GM19240 (cell line): ENCODE measurements around the gene UGGT1.

Source experiments
- DNase-seq: peaks from one replicate; pipeline ENCODE4 v3.0.0; 2011; ENCODE audit warnings: low spot score; ENCODE audit not compliant: insufficient read length

Gene UGGT1

DNA sequence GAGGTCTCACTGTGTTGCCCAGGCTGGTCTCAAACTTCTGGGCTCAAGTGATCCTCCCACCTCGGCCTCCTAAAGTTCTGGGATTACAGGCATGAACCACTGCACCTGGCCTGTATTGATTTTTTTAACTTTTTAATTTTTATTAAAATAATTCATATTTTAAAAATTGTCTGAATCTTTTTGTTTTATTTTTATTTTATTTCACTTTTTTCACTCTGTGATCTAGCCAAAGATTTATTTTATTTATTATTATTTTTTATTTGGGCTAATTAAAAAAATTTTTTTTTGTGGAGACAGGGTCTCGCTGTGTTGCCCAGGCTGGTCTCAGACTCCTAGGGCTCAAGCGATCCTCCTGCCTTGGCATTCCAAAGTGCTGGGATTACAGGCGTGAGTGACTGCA lies 14.1 kb downstream of the UGGT1 start:
- no peak for DNase-seq

DNA sequence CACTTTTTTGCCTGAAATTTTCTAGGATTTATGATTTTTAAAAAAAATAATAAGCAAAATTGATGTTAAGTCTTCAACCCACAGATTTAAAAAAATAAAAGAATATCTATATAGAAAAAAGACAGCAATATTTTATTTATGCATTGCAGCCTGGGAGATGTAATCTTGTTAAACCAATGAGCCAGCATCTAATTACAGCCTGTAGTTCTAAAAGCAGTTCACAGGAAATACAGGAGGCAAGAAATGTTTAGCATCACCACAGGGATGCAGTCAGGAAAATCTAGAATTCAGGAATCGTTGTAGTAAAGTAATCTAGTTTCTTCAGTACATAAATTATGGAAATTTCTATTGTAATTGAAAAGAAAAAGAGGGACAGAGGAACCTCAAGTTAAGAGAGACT lies 17.2 kb downstream of the UGGT1 start:
- DNase-seq: no peak

DNA sequence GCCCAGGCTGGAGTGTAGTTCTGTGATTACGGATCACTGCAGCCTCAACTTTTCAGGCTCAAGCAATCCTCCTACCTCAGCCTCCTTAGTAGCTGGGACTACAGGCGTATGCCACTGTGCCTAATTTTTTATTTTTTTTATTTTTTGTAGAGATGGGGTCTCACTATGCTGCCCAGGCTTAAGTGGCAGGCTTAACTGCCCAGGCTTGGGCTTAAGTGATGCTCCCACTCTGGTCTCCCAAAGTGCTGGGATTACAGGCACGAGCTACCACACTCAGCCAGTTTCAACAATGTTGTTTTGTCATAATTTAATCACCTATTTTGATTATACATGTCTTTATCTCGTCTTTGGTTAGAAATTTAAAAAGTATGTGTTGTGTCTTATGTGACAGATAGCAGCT lies 18.2 kb downstream of the UGGT1 start:
- no peak for DNase-seq

- no peak for DNase-seq
These were observed 25.1 kb downstream of the UGGT1 start for GRCh38 chr2:128115921-128116623.

DNA sequence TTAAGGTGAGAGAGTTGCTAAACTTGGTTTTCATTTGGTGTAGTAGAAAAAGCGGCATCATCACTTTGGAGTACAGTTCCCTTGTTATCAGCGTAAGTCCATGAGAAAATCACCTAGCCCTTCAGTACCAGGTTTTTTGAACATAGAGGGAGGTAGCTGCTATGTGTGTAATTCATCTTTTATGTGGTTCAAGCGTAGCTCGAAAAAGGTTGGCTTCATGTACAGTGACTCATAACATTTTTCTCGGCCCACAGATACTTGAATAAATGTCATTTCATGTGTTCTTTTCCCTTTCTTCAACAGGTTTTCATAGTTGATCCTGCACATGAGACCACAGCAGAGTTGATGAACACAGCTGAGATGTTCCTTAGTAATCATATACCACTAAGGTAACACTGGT lies 43.6 kb downstream of the UGGT1 start:
- DNase-seq: no peak

DNA sequence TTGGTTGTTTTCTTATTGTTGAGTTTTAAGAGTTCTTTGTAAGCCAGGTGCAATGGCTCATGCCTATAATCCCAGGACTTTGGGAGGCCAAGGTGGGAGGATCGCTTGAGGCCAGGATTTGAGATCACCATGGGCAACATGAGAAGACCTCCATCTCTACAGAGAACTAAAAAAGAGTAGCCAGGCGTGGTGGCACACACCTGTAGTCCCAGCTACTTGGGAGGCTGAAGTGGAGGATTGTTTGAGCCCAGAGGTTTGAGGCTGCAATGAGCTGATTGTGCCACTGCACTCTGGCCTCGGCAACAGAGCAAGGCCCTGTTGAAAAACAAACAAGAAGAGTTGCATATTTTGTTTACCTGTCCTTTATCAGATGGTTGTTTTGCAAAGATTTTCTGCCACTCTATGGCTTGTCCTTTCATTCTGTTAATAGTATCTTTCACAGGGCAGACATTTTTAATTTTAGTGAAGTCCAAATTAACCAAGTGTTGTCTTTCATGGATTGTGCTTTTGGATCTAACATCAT lies 46.2 kb downstream of the UGGT1 start:
- no peak for DNase-seq

DNA sequence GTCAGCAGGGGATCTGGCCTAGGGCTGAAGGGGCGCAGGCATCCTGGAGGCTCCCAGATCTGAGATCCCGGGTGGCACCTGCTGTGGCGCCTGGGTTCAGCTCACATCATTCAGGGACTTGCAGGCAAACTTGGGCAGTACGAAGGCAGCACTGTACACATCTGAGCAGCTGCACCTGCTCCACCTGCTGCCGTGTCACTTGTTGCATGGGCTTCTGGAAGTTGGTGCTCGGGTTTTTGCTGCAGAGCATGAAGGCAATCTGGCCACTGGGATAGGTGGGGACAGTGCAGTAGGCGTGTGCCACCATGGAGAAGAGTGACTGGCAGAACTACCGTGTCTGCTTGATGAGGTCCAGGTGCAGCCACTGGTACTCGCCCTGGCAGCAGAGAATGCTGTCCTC lies 48.6 kb downstream of the UGGT1 start:
- DNase-seq: no peak

GRCh38 chr2:128145651-128146050 lies 54.7 kb downstream of the UGGT1 start:
- no peak for DNase-seq

GRCh38 chr2:128153786-128154185 lies 62.8 kb downstream of the UGGT1 start:
- DNase-seq: no peak

GRCh38 chr2:128154225-128154624 lies 63.2 kb downstream of the UGGT1 start:
- no peak for DNase-seq

DNA sequence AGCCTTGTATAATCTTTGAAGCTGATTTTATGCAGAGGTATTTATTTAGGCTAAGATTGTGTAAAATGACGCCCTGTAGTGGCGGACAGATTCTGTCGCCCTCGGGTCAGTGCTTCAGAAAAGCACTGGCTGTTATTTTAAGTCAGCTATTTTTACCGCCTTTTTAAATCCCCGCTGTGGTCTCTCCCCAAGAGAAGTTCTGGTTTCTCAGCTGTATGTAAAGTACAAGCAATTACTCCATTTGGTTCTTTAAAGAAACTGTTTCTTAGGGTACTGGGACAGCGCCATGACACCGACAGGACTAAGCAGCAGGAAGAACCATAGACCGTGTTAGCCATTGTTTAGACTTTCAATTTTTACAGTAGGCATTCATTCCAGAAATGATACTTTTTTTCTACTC lies 65.0 kb downstream of the UGGT1 start:
- no peak for DNase-seq

GRCh38 chr2:128156812-128157211 lies 65.8 kb downstream of the UGGT1 start:
- DNase-seq: no peak

DNA sequence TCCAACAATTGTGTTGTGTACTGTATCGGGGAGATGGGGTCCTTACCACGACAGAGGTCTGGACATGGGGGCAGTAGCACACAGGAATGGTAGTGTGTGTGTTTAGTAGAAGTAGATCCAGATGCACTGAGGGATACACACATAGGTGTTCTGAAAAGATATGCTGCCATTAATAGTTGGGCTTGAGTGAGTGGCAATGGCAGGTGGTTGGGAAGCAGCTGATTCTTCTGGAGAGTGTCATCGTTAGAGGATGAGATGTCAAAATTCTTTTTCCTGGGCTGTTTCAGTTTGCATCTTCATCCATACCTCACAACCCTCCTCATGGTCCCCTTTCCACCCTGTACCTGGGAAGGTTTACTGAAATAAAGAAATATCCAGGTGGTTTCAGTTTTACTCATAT lies 66.6 kb downstream of the UGGT1 start:
- no peak for DNase-seq

DNA sequence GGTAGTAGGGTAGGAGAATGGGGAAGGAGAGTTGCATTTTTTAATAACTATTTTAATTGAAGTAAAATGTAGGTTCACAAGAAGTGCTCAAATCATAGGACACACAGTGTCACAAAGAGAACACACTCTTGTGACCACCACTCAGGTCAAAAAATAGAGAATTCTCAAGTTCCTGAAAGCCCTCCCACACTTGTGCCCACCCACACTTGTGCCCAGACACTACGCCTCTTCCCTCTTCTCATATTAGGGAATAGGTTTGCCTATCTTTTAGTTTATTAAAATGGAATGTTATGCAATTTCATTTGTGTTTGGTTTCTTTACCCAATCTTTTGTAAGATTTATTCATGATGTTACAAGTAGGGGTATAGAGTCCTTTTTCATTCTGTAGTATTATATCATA lies 67.2 kb downstream of the UGGT1 start:
- no peak for DNase-seq

DNA sequence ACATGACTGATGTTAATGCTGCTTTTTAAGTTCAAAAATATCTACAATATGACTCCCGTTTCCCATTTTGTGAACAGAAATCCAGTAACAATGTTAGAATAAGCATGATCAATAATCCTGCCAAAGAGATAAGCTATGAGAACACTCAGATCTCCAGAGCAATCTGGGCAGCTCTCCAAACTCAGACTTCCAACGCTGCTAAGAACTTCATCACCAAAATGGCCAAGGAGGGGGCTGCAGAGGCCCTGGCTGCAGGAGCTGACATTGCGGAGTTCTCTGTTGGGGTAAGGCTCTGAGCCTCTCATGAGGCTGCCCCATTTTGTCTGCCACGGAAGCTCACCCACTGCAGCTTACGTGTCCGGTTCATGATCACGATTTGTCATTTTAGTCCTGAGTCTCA lies 68.4 kb downstream of the UGGT1 start:
- DNase-seq: no peak

DNA sequence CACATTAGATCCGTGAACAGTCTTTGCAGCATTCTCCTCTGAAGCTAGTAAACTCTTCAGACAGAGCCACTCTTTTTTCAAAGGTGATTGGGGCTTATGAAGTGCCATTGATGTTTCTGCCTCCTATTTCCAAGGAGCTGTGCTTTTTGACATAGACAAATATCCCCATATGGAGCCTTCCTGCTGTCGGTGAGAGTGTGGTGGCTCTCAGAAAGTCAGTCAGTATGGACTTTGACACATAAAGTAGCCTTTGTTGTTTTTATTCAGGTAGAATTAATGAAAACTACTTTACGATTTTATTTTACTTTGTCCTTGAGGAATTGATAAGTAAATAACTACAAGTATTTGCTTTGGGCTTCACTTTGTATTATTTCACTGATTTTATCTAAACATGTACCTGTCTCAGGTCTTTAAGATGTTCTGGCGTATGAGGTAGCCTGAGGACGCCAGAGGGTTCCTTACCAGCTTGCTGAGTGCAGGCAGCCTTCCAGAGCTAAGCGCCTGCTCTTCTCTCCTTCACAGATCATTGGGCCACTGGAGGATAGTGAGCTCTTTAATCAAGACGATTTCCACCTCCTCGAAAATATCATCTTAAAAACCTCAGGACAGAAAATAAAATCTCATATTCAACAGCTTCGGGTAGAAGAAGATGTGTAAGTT lies 69.7 kb downstream of the UGGT1 start:
- DNase-seq: no peak

DNA sequence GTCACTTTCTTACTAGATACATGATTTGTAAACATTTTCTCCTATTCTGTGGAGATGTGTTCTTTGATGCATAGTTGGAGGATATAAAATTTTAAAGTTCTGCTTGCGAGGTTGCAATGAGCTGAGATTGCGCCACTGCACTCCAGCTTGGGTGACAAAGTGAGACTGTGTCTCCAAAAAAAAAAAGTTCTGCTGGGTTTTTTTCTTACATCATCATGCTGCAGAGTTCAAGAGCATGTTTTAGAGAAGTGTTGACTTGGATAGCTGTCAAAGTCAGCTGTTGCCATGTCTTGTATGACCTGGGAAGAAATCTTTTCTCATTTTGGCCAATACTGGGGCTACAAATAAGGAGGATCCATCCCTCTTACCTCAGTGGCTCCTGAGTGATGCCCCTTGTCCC lies 71.3 kb downstream of the UGGT1 start:
- no peak for DNase-seq

DNA sequence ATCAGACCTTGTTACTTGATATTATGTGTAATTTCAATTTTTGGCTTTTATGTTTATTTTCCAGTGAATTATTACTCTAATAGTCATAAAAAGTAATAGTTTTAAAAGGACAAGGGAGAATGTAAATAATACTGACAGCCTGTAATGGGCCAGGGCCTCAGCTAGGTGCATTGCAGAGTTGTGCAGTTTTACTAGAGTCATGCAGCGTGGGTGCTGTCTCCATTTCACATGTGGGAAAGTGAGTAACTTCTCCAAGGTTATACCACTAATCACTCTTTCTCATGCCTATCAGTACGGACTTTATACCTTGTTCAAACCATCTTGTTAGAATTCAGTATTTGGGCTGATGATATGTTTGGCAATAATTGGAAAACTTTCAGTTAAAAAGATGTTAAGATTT lies 73.3 kb downstream of the UGGT1 start:
- DNase-seq: no peak

GRCh38 chr2:128166746-128167353 lies 75.8 kb downstream of the UGGT1 start:
- no peak for DNase-seq

DNA sequence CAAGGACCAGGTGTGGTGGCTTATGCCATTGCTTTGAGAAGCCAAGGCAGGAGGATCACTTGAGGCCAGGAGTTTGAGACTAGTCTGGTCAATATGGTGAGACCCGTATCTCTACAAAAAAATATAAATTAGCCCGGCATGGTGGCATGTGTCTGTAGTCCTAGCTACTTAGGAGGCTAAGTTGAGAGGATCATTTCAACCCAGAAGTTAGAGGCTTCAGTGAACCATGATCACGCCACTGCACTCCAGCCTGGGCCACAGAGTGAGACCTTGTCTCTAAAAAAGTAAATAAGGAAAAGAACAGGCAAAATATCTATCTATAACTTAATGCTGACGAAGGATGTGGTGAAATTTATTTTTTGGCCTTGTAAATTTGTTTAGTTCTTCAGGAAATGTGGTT lies 78.1 kb downstream of the UGGT1 start:
- DNase-seq: no peak

GRCh38 chr2:128169497-128169896 lies 78.5 kb downstream of the UGGT1 start:
- DNase-seq: no peak

GRCh38 chr2:128169933-128170709 lies 79.1 kb downstream of the UGGT1 start:
- DNase-seq: no peak
